IPS DF 6.9 (cell line): ENCODE data around the gene COL5A2.

Source experiments
- DNase-seq: peaks from one replicate; pipeline ENCODE4 v3.0.0-alpha.2; 2013; ENCODE audit warnings: low read depth, low spot score
- H3K27ac ChIP-seq: one replicate; pipeline ENCODE4 v1.5.1; 2013; ENCODE audit warnings: low read length, control low read depth
- H3K27me3 ChIP-seq: 2 replicates; pipeline ENCODE4 v1.6.1; 2013; ENCODE audit warnings: mild to moderate bottlenecking, low read length; ENCODE audit not compliant: control insufficient read depth, insufficient read depth
- H3K36me3 ChIP-seq: 2 replicates; pipeline ENCODE4 v1.6.1; 2013; ENCODE audit warnings: low read length; ENCODE audit not compliant: control insufficient read depth, insufficient read depth
- H3K4me1 ChIP-seq: 2 replicates; pipeline ENCODE4 v1.6.1; 2013; ENCODE audit warnings: low read length; ENCODE audit not compliant: control insufficient read depth, insufficient read depth
- H3K4me3 ChIP-seq: 2 replicates; pipeline ENCODE4 v1.5.1; 2013; ENCODE audit warnings: mild to moderate bottlenecking, low read length
- H3K9me3 ChIP-seq: 2 replicates; pipeline ENCODE4 v1.6.1; 2013; ENCODE audit warnings: low read length, inconsistent platforms; ENCODE audit not compliant: control insufficient read depth, insufficient read depth
- WGBS: extraction: QIAGEN DNeasy Blood & Tissue Kit; methylation state at CpG from one replicate; pipeline ENCODE4 v1.1.7; 2013; ENCODE audit warnings: mixed read lengths, missing lambda C conversion rate; ENCODE audit not compliant: insufficient read length, insufficient coverage; 5-methylcytosine and 5-hydroxymethylcytosine counted together

Gene COL5A2

GRCh38 chr2:189163889-189164288 is 15.7 kb downstream of the COL5A2 start:
- Histone ChIP-seq H3K36me3 (no peaks in the 10 kb centered on the region), H3K4me3 (no peak overlapping the region), H3K27me3 (no peaks in the 10 kb centered on the region), H3K9me3 (no peaks in the 10 kb centered on the region), H3K27ac (no peak overlapping the region), H3K4me1 (no peaks in the 10 kb centered on the region)
- WGBS: no CpG with 5 or more reads among the region's 3 CpGs
- no peak for DNase-seq

GRCh38 chr2:189162566-189162965 is 17.0 kb downstream of the COL5A2 start:
- no peak overlapping the region for H3K27ac ChIP-seq
- DNase-seq: no peak
- no peak overlapping the region for H3K4me3 ChIP-seq
- H3K9me3 ChIP-seq: no peaks in the 10 kb centered on the region
- no peaks in the 10 kb centered on the region for H3K36me3 ChIP-seq
- no peaks in the 10 kb centered on the region for H3K4me1 ChIP-seq
- no peaks in the 10 kb centered on the region for H3K27me3 ChIP-seq

GRCh38 chr2:189161894-189162293 is 17.7 kb downstream of the COL5A2 start:
- H3K27me3 ChIP-seq: no peaks in the 10 kb centered on the region
- no CpG with 5 or more reads among the region's 3 CpGs for WGBS
- no peak for DNase-seq

GRCh38 chr2:189159717-189160116 is 19.8 kb downstream of the COL5A2 start:
- no peak for DNase-seq
- Histone ChIP-seq H3K4me3 (no peak overlapping the region), H3K27ac (no peak overlapping the region), H3K27me3 (no peaks in the 10 kb centered on the region), H3K4me1 (no peaks in the 10 kb centered on the region), H3K9me3 (no peaks in the 10 kb centered on the region), H3K36me3 (no peaks in the 10 kb centered on the region)
- no CpG with 5 or more reads among the region's 4 CpGs for WGBS

More at GRCh38 chr2:189161894-189162293, 17.7 kb downstream of the COL5A2 start:
- Histone ChIP-seq H3K27ac (no peak overlapping the region), H3K36me3 (no peaks in the 10 kb centered on the region), H3K4me3 (no peak overlapping the region), H3K9me3 (no peaks in the 10 kb centered on the region), H3K4me1 (no peaks in the 10 kb centered on the region)

GRCh38 chr2:189159273-189159672 is 20.3 kb downstream of the COL5A2 start:
- H3K27me3 ChIP-seq: no peaks in the 10 kb centered on the region
- H3K4me1 ChIP-seq: no peaks in the 10 kb centered on the region
- no peak overlapping the region for H3K4me3 ChIP-seq
- H3K27ac ChIP-seq: no peak overlapping the region
- DNase-seq: no peak
- H3K9me3 ChIP-seq: no peaks in the 10 kb centered on the region
- WGBS: no CpG with 5 or more reads among the region's 2 CpGs
- H3K36me3 ChIP-seq: no peaks in the 10 kb centered on the region

GRCh38 chr2:189157939-189158338 is 21.6 kb downstream of the COL5A2 start:
- DNase-seq: no peak
- no peaks in the 10 kb centered on the region for H3K4me1 ChIP-seq
- no peaks in the 10 kb centered on the region for H3K27me3 ChIP-seq
- no peak overlapping the region for H3K27ac ChIP-seq
- H3K36me3 ChIP-seq: no peaks in the 10 kb centered on the region
- H3K4me3 ChIP-seq: no peak overlapping the region
- no CpG with 5 or more reads among the region's 1 CpG for WGBS
- no peaks in the 10 kb centered on the region; the same call in 1 of the 2 replicates for H3K9me3 ChIP-seq

GRCh38 chr2:189157456-189157855 is 22.1 kb downstream of the COL5A2 start:
- Histone ChIP-seq H3K4me3 (no peak overlapping the region), H3K36me3 (no peaks in the 10 kb centered on the region), H3K27ac (no peak overlapping the region), H3K27me3 (no peaks in the 10 kb centered on the region), H3K9me3 (no peaks in the 10 kb centered on the region; the same call in 1 of the 2 replicates), H3K4me1 (no peaks in the 10 kb centered on the region)
- no peak for DNase-seq

GRCh38 chr2:189155795-189156194 is 23.8 kb downstream of the COL5A2 start:
- WGBS: no CpG with 5 or more reads among the region's 1 CpG
- no peak for DNase-seq
- H3K36me3 ChIP-seq: no peaks in the 10 kb centered on the region
- no peaks in the 10 kb centered on the region for H3K4me1 ChIP-seq
- H3K27me3 ChIP-seq: no peaks in the 10 kb centered on the region
- H3K27ac ChIP-seq: no peak overlapping the region
- no peak overlapping the region for H3K4me3 ChIP-seq
- no peaks in the 10 kb centered on the region; the same call in 1 of the 2 replicates for H3K9me3 ChIP-seq

GRCh38 chr2:189153619-189154018 is 25.9 kb downstream of the COL5A2 start:
- Histone ChIP-seq H3K36me3 (no peaks in the 10 kb centered on the region), H3K9me3 (no peaks in the 10 kb centered on the region; the same call in 1 of the 2 replicates), H3K4me1 (no peaks in the 10 kb centered on the region), H3K27ac (no peak overlapping the region), H3K4me3 (no peak overlapping the region), H3K27me3 (no peaks in the 10 kb centered on the region)
- DNase-seq: no peak
- WGBS: no CpG with 5 or more reads among the region's 2 CpGs

- no peaks in the 10 kb centered on the region; the same call in 1 of the 2 replicates for H3K9me3 ChIP-seq
- no peaks in the 10 kb centered on the region for H3K4me1 ChIP-seq
- H3K27me3 ChIP-seq: no peaks in the 10 kb centered on the region
- no peak overlapping the region for H3K4me3 ChIP-seq
- H3K27ac ChIP-seq: no peak overlapping the region
- H3K36me3 ChIP-seq: no peaks in the 10 kb centered on the region
- WGBS: 100% methylated on average over 1 of the region's 3 CpGs
- DNase-seq: no peak
These were observed 27.1 kb downstream of the COL5A2 start for GRCh38 chr2:189152483-189152882.

- no peaks in the 10 kb centered on the region; the same call in 1 of the 2 replicates for H3K9me3 ChIP-seq
- H3K4me1 ChIP-seq: no peaks in the 10 kb centered on the region
- H3K27me3 ChIP-seq: no peaks in the 10 kb centered on the region
- no peaks in the 10 kb centered on the region for H3K36me3 ChIP-seq
- H3K27ac ChIP-seq: no peak overlapping the region
- no peak for DNase-seq
- no peak overlapping the region for H3K4me3 ChIP-seq
These were observed 27.7 kb downstream of the COL5A2 start for GRCh38 chr2:189151906-189152305.
